ENCODE measurements around the gene CLNS1A.
A peak's percentile ranks its signal among the peaks of the same experiment; 100 is the strongest.

The CLNS1A gene

DNA sequence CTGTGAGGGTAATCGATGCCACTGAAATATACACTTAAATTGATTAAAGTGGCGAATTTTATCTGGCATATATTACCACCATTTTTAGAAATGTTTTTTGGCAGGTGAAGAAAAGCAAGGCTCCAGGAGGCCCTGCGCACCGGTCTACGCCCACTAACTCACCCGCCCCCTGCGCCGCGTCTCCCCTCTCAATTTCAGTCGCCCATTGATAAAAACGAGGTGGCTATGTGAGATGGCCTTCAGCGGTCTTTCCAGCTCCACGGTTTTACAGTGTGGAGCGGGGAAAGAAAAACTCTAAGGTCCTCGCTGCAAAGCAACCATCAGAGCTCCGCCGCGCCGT lies 48.4 kb downstream of the CLNS1A start:
- TF ChIP-seq SIN3A (IDR thresholded peaks at IDR 0.05; ENCODE audit: borderline replicate concordance, insufficient read depth, low read length) (no peak), TAF1 (IDR thresholded peaks at IDR 0.05; ENCODE audit: borderline replicate concordance, insufficient read depth, low read length) (peak; percentile 14; the same call in 1 of the 2 replicates), POLR2AphosphoS5 (IDR thresholded peaks at IDR 0.05; ENCODE audit: low read depth, low read length) (no peak), FOXP2 (optimal IDR thresholded peaks at IDR 0.05; ENCODE audit: borderline replicate concordance, extremely low read depth, extremely low read length, insufficient read depth) (no peak)

DNA sequence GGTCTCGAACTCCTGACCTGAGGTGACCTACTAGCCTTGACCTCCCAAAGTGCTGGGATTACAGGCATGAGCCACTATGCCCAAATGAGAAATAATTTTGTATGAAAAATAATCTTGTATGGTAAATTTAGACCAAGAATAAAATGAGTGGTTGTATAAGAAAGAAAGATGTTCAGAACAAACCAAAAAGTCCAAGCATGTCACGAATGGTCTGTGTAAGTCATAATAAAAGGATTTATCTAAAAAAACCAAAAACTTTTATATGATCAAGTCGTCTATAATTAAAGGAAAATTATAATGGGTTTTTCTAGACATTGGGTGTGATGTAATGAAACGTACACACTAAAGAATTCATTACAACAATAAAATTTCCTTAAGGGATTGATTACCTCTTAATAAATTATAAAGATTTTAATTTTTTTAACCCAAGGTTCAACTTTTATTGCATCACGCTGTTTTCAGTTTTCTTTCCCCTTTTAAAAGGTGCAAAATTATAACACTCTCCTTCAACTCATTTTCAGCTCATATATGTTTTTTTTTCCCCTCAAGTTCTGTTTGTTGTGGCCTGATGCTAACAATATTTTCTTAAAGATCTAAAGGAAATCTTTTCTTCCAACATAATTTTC lies 56.8 kb downstream of the CLNS1A start:
- TF ChIP-seq SIN3A (IDR thresholded peaks at IDR 0.05; ENCODE audit: borderline replicate concordance, insufficient read depth, low read length) (no peak), FOXP2 (optimal IDR thresholded peaks at IDR 0.05; ENCODE audit: borderline replicate concordance, extremely low read depth, extremely low read length, insufficient read depth) (no peak), POLR2AphosphoS5 (IDR thresholded peaks at IDR 0.05; ENCODE audit: low read depth, low read length) (no peak), TAF1 (IDR thresholded peaks at IDR 0.05; ENCODE audit: borderline replicate concordance, insufficient read depth, low read length) (no peak)
- TF ChIP-seq, protein P1, sequence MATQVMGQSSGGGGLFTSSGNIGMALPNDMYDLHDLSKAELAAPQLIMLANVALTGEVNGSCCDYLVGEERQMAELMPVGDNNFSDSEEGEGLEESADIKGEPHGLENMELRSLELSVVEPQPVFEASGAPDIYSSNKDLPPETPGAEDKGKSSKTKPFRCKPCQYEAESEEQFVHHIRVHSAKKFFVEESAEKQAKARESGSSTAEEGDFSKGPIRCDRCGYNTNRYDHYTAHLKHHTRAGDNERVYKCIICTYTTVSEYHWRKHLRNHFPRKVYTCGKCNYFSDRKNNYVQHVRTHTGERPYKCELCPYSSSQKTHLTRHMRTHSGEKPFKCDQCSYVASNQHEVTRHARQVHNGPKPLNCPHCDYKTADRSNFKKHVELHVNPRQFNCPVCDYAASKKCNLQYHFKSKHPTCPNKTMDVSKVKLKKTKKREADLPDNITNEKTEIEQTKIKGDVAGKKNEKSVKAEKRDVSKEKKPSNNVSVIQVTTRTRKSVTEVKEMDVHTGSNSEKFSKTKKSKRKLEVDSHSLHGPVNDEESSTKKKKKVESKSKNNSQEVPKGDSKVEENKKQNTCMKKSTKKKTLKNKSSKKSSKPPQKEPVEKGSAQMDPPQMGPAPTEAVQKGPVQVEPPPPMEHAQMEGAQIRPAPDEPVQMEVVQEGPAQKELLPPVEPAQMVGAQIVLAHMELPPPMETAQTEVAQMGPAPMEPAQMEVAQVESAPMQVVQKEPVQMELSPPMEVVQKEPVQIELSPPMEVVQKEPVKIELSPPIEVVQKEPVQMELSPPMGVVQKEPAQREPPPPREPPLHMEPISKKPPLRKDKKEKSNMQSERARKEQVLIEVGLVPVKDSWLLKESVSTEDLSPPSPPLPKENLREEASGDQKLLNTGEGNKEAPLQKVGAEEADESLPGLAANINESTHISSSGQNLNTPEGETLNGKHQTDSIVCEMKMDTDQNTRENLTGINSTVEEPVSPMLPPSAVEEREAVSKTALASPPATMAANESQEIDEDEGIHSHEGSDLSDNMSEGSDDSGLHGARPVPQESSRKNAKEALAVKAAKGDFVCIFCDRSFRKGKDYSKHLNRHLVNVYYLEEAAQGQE (IDR thresholded peaks at IDR 0.05; ENCODE audit: insufficient read depth in 1 of 2, low read depth in 2 of 2, low read length in 2 of 2) = no peak

- TF ChIP-seq SIN3A (IDR thresholded peaks at IDR 0.05; ENCODE audit: borderline replicate concordance, insufficient read depth, low read length) = no peak
Measured at GRCh38 chr11:77569676-77570070, 67.9 kb downstream of the CLNS1A start.

- no peak for TF ChIP-seq SIN3A (IDR thresholded peaks at IDR 0.05; ENCODE audit: borderline replicate concordance, insufficient read depth, low read length)
- TF ChIP-seq FOXP2 (optimal IDR thresholded peaks at IDR 0.05; ENCODE audit: borderline replicate concordance, extremely low read depth, extremely low read length, insufficient read depth) = no peak
- TF ChIP-seq, protein P1 (IDR thresholded peaks at IDR 0.05; ENCODE audit: insufficient read depth in 1 of 2, low read depth in 2 of 2, low read length in 2 of 2) = no peak
- no peak for TF ChIP-seq POLR2AphosphoS5 (IDR thresholded peaks at IDR 0.05; ENCODE audit: low read depth, low read length)
- no peak for TF ChIP-seq TAF1 (IDR thresholded peaks at IDR 0.05; ENCODE audit: borderline replicate concordance, insufficient read depth, low read length)
Measured at GRCh38 chr11:77568916-77569675, 68.5 kb downstream of the CLNS1A start.

GRCh38 chr11:77568306-77568705 lies 69.3 kb downstream of the CLNS1A start:
- TF ChIP-seq TAF1 (IDR thresholded peaks at IDR 0.05; ENCODE audit: borderline replicate concordance, insufficient read depth, low read length) (no peak), POLR2AphosphoS5 (IDR thresholded peaks at IDR 0.05; ENCODE audit: low read depth, low read length) (no peak), SIN3A (IDR thresholded peaks at IDR 0.05; ENCODE audit: borderline replicate concordance, insufficient read depth, low read length) (no peak), FOXP2 (optimal IDR thresholded peaks at IDR 0.05; ENCODE audit: borderline replicate concordance, extremely low read depth, extremely low read length, insufficient read depth) (no peak)
- TF ChIP-seq, protein P1 (IDR thresholded peaks at IDR 0.05; ENCODE audit: insufficient read depth in 1 of 2, low read depth in 2 of 2, low read length in 2 of 2) = no peak

All from PFSK-1 (cell line).